ENCODE data around the gene ATXN1.

DNA sequence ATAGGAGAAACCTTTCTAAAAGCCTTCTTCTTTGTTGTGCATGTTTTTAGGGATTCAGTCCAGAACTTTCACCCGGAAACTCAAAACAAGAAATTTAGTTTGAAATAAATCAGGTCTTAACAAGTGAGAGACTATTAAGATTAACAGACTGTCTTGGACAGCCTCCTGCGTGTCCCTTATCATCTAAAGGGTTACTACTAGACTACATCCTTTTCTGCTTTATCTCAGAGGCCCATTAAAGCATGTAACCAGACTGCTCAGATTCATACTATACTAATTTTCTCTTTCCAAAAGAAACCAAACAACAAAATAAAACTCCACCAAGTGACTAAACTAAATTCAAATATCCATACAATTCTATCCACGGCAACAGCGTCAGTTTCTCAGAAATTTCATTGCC lies 349.1 kb downstream of the ATXN1 start:
- TF ChIP-seq, protein P1, sequence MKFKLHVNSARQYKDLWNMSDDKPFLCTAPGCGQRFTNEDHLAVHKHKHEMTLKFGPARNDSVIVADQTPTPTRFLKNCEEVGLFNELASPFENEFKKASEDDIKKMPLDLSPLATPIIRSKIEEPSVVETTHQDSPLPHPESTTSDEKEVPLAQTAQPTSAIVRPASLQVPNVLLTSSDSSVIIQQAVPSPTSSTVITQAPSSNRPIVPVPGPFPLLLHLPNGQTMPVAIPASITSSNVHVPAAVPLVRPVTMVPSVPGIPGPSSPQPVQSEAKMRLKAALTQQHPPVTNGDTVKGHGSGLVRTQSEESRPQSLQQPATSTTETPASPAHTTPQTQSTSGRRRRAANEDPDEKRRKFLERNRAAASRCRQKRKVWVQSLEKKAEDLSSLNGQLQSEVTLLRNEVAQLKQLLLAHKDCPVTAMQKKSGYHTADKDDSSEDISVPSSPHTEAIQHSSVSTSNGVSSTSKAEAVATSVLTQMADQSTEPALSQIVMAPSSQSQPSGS (CRISPR knock-in tag; IDR thresholded peaks at IDR 0.05; ENCODE audit: borderline replicate concordance, low read depth) = no peak
- TF ChIP-seq, protein P2, sequence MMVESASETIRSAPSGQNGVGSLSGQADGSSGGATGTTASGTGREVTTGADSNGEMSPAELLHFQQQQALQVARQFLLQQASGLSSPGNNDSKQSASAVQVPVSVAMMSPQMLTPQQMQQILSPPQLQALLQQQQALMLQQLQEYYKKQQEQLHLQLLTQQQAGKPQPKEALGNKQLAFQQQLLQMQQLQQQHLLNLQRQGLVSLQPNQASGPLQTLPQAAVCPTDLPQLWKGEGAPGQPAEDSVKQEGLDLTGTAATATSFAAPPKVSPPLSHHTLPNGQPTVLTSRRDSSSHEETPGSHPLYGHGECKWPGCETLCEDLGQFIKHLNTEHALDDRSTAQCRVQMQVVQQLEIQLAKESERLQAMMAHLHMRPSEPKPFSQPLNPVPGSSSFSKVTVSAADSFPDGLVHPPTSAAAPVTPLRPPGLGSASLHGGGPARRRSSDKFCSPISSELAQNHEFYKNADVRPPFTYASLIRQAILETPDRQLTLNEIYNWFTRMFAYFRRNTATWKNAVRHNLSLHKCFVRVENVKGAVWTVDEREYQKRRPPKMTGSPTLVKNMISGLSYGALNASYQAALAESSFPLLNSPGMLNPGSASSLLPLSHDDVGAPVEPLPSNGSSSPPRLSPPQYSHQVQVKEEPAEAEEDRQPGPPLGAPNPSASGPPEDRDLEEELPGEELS (CRISPR knock-in tag; IDR thresholded peaks at IDR 0.05) = no peak
- TF ChIP-seq, protein P3, sequence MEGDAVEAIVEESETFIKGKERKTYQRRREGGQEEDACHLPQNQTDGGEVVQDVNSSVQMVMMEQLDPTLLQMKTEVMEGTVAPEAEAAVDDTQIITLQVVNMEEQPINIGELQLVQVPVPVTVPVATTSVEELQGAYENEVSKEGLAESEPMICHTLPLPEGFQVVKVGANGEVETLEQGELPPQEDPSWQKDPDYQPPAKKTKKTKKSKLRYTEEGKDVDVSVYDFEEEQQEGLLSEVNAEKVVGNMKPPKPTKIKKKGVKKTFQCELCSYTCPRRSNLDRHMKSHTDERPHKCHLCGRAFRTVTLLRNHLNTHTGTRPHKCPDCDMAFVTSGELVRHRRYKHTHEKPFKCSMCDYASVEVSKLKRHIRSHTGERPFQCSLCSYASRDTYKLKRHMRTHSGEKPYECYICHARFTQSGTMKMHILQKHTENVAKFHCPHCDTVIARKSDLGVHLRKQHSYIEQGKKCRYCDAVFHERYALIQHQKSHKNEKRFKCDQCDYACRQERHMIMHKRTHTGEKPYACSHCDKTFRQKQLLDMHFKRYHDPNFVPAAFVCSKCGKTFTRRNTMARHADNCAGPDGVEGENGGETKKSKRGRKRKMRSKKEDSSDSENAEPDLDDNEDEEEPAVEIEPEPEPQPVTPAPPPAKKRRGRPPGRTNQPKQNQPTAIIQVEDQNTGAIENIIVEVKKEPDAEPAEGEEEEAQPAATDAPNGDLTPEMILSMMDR (IDR thresholded peaks at IDR 0.05) = no peak
- TF ChIP-seq, protein P4, sequence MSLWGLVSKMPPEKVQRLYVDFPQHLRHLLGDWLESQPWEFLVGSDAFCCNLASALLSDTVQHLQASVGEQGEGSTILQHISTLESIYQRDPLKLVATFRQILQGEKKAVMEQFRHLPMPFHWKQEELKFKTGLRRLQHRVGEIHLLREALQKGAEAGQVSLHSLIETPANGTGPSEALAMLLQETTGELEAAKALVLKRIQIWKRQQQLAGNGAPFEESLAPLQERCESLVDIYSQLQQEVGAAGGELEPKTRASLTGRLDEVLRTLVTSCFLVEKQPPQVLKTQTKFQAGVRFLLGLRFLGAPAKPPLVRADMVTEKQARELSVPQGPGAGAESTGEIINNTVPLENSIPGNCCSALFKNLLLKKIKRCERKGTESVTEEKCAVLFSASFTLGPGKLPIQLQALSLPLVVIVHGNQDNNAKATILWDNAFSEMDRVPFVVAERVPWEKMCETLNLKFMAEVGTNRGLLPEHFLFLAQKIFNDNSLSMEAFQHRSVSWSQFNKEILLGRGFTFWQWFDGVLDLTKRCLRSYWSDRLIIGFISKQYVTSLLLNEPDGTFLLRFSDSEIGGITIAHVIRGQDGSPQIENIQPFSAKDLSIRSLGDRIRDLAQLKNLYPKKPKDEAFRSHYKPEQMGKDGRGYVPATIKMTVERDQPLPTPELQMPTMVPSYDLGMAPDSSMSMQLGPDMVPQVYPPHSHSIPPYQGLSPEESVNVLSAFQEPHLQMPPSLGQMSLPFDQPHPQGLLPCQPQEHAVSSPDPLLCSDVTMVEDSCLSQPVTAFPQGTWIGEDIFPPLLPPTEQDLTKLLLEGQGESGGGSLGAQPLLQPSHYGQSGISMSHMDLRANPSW (CRISPR knock-in tag; conservative IDR thresholded peaks at IDR 0.05; ENCODE audit: low read depth) = no peak
- TF ChIP-seq FOXK1 (CRISPR knock-in tag; IDR thresholded peaks at IDR 0.05) (no peak), HMGA2 (CRISPR knock-in tag; IDR thresholded peaks at IDR 0.05) (no peak), SP1 (CRISPR knock-in tag; conservative IDR thresholded peaks at IDR 0.05) (no peak)
- TF ChIP-seq, protein P5, sequence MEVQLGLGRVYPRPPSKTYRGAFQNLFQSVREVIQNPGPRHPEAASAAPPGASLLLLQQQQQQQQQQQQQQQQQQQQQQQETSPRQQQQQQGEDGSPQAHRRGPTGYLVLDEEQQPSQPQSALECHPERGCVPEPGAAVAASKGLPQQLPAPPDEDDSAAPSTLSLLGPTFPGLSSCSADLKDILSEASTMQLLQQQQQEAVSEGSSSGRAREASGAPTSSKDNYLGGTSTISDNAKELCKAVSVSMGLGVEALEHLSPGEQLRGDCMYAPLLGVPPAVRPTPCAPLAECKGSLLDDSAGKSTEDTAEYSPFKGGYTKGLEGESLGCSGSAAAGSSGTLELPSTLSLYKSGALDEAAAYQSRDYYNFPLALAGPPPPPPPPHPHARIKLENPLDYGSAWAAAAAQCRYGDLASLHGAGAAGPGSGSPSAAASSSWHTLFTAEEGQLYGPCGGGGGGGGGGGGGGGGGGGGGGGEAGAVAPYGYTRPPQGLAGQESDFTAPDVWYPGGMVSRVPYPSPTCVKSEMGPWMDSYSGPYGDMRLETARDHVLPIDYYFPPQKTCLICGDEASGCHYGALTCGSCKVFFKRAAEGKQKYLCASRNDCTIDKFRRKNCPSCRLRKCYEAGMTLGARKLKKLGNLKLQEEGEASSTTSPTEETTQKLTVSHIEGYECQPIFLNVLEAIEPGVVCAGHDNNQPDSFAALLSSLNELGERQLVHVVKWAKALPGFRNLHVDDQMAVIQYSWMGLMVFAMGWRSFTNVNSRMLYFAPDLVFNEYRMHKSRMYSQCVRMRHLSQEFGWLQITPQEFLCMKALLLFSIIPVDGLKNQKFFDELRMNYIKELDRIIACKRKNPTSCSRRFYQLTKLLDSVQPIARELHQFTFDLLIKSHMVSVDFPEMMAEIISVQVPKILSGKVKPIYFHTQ (CRISPR knock-in tag; IDR thresholded peaks at IDR 0.05) = no peak
- TF ChIP-seq, protein P6, sequence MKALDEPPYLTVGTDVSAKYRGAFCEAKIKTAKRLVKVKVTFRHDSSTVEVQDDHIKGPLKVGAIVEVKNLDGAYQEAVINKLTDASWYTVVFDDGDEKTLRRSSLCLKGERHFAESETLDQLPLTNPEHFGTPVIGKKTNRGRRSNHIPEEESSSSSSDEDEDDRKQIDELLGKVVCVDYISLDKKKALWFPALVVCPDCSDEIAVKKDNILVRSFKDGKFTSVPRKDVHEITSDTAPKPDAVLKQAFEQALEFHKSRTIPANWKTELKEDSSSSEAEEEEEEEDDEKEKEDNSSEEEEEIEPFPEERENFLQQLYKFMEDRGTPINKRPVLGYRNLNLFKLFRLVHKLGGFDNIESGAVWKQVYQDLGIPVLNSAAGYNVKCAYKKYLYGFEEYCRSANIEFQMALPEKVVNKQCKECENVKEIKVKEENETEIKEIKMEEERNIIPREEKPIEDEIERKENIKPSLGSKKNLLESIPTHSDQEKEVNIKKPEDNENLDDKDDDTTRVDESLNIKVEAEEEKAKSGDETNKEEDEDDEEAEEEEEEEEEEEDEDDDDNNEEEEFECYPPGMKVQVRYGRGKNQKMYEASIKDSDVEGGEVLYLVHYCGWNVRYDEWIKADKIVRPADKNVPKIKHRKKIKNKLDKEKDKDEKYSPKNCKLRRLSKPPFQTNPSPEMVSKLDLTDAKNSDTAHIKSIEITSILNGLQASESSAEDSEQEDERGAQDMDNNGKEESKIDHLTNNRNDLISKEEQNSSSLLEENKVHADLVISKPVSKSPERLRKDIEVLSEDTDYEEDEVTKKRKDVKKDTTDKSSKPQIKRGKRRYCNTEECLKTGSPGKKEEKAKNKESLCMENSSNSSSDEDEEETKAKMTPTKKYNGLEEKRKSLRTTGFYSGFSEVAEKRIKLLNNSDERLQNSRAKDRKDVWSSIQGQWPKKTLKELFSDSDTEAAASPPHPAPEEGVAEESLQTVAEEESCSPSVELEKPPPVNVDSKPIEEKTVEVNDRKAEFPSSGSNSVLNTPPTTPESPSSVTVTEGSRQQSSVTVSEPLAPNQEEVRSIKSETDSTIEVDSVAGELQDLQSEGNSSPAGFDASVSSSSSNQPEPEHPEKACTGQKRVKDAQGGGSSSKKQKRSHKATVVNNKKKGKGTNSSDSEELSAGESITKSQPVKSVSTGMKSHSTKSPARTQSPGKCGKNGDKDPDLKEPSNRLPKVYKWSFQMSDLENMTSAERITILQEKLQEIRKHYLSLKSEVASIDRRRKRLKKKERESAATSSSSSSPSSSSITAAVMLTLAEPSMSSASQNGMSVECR (CRISPR knock-in tag; IDR thresholded peaks at IDR 0.05; ENCODE audit: borderline replicate concordance) = no peak
- TF ChIP-seq, protein P7, sequence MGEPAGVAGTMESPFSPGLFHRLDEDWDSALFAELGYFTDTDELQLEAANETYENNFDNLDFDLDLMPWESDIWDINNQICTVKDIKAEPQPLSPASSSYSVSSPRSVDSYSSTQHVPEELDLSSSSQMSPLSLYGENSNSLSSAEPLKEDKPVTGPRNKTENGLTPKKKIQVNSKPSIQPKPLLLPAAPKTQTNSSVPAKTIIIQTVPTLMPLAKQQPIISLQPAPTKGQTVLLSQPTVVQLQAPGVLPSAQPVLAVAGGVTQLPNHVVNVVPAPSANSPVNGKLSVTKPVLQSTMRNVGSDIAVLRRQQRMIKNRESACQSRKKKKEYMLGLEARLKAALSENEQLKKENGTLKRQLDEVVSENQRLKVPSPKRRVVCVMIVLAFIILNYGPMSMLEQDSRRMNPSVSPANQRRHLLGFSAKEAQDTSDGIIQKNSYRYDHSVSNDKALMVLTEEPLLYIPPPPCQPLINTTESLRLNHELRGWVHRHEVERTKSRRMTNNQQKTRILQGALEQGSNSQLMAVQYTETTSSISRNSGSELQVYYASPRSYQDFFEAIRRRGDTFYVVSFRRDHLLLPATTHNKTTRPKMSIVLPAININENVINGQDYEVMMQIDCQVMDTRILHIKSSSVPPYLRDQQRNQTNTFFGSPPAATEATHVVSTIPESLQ (CRISPR knock-in tag; IDR thresholded peaks at IDR 0.05) = no peak
- TF ChIP-seq, protein P8, sequence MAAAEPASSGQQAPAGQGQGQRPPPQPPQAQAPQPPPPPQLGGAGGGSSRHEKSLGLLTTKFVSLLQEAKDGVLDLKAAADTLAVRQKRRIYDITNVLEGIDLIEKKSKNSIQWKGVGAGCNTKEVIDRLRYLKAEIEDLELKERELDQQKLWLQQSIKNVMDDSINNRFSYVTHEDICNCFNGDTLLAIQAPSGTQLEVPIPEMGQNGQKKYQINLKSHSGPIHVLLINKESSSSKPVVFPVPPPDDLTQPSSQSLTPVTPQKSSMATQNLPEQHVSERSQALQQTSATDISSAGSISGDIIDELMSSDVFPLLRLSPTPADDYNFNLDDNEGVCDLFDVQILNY (CRISPR knock-in tag; IDR thresholded peaks at IDR 0.05) = no peak
- TF ChIP-seq, protein P9, sequence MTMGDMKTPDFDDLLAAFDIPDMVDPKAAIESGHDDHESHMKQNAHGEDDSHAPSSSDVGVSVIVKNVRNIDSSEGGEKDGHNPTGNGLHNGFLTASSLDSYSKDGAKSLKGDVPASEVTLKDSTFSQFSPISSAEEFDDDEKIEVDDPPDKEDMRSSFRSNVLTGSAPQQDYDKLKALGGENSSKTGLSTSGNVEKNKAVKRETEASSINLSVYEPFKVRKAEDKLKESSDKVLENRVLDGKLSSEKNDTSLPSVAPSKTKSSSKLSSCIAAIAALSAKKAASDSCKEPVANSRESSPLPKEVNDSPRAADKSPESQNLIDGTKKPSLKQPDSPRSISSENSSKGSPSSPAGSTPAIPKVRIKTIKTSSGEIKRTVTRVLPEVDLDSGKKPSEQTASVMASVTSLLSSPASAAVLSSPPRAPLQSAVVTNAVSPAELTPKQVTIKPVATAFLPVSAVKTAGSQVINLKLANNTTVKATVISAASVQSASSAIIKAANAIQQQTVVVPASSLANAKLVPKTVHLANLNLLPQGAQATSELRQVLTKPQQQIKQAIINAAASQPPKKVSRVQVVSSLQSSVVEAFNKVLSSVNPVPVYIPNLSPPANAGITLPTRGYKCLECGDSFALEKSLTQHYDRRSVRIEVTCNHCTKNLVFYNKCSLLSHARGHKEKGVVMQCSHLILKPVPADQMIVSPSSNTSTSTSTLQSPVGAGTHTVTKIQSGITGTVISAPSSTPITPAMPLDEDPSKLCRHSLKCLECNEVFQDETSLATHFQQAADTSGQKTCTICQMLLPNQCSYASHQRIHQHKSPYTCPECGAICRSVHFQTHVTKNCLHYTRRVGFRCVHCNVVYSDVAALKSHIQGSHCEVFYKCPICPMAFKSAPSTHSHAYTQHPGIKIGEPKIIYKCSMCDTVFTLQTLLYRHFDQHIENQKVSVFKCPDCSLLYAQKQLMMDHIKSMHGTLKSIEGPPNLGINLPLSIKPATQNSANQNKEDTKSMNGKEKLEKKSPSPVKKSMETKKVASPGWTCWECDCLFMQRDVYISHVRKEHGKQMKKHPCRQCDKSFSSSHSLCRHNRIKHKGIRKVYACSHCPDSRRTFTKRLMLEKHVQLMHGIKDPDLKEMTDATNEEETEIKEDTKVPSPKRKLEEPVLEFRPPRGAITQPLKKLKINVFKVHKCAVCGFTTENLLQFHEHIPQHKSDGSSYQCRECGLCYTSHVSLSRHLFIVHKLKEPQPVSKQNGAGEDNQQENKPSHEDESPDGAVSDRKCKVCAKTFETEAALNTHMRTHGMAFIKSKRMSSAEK (CRISPR knock-in tag; IDR thresholded peaks at IDR 0.05; ENCODE audit: borderline replicate concordance) = no peak

All from WTC11 (cell line).